HG03280 (cell line): Measurements from ENCODE around the gene LMTK2.

Source experiments
- ATAC-seq: cut with Tn5 transposase; IDR thresholded peaks from one replicate; pipeline ENCODE4 v1.9.1; 2021; ENCODE audit warnings: mild to moderate bottlenecking, moderate library complexity; ENCODE audit not compliant: unreplicated experiment

LMTK2 gene

GRCh38 chr7:98174334-98175259, 67.9 kb downstream of the LMTK2 start:
- no peak for ATAC-seq

GRCh38 chr7:98175260-98175940, 68.7 kb downstream of the LMTK2 start:
- no peak for ATAC-seq

- ATAC-seq = no peak
Measured at GRCh38 chr7:98177553-98177952, 70.9 kb downstream of the LMTK2 start.

- no peak for ATAC-seq
Measured at GRCh38 chr7:98178321-98178720, 71.7 kb downstream of the LMTK2 start.

GRCh38 chr7:98178762-98179490, 72.3 kb downstream of the LMTK2 start:
- ATAC-seq = no peak

- no peak for ATAC-seq
Measured at GRCh38 chr7:98180751-98181150, 74.1 kb downstream of the LMTK2 start.

GRCh38 chr7:98185101-98185500, 78.4 kb downstream of the LMTK2 start:
- ATAC-seq = no peak

- no peak for ATAC-seq
Measured at GRCh38 chr7:98186452-98187137, 79.9 kb downstream of the LMTK2 start.

- ATAC-seq = no peak
Measured at GRCh38 chr7:98187138-98187502, 80.5 kb downstream of the LMTK2 start.

GRCh38 chr7:98189559-98189958, 82.9 kb downstream of the LMTK2 start:
- ATAC-seq = no peak

- no peak for ATAC-seq
Measured at GRCh38 chr7:98191668-98192431, 85.2 kb downstream of the LMTK2 start.

GRCh38 chr7:98192781-98193457, 86.3 kb downstream of the LMTK2 start:
- ATAC-seq = no peak

- ATAC-seq = no peak
Measured at GRCh38 chr7:98193474-98194180, 87.0 kb downstream of the LMTK2 start.

- ATAC-seq = no peak
Measured at GRCh38 chr7:98194186-98194585, 87.5 kb downstream of the LMTK2 start.

GRCh38 chr7:98194672-98195457, 88.2 kb downstream of the LMTK2 start:
- ATAC-seq = no peak

- ATAC-seq = no peak
Measured at GRCh38 chr7:98196706-98197605, 90.3 kb downstream of the LMTK2 start.

- ATAC-seq = no peak
Measured at GRCh38 chr7:98199131-98199530, 92.5 kb downstream of the LMTK2 start.
